Measurements from ENCODE around the gene ADAMTS2.
A peak's percentile ranks its signal among the peaks of the same experiment; 100 is the strongest.

Gene ADAMTS2

DNA sequence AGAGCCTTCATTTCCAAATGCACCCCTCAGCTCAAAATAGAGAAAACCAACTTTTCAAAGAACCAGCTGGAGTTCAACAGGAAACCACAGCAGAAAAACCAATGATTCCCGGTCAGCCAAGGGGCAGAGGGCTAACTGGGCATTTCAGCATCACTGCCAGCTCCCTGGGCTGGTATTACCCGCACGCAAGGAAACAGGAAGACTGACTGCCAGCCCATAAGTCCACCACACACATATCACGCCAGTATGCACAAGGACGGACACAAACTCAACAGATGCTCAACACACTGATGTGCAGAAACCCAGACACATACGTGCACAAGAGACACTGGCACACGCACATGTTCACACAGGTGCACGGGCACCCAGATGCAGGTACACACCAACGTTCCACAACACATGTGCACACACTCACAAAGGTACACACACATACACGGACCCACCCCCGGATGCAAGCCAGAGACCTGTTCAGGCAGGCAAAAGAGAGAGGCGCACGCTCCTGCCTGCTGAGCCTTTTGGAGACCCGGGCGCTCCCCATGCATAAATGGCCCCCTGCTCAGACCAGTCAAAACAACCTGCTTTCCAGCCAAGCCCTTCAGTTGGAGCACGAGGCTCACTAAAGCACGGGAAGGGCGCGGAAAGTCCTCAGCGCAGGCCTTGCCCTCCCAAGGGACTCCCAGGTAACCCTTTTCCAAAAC, 2.1 kb downstream of the ADAMTS2 start:
- H3K9ac ChIP-seq (ENCODE audit: low read depth, low read length) = peak overlapping the region; percentile 58
- H3K36me3 ChIP-seq (ENCODE audit: insufficient read depth, low read length) = no peaks in the 10 kb centered on the region
- H3K4me1 ChIP-seq (ENCODE audit: insufficient read depth, low read length) = peaks cover 4% of the 10 kb centered on the region; the same call in 1 of the 2 replicates
- H3K9me3 ChIP-seq (ENCODE audit: control insufficient read depth, insufficient read depth, low read length) = no peaks in the 10 kb centered on the region

DNA sequence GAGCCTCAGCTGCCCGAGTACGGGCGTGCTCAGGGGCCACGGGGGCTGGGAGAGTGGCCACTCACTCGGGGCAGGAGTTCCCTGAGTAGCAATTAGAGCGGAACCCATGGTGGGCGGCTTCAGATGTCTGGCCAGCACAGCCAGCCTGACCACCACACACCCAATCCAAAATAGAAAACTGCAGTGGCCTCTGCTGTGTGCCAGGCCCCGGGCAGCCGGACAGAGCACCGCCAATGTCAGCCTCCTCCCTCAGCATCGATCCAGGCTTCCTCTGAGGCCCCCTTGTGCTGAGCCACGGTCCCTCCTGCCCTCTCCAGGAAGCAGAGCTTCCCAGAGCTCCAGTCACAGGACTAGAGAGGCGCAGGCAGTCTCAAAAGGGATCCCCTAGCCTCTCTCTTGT, 2.7 kb downstream of the ADAMTS2 start:
- no peak overlapping the region for H3K9ac ChIP-seq (ENCODE audit: low read depth, low read length)

DNA sequence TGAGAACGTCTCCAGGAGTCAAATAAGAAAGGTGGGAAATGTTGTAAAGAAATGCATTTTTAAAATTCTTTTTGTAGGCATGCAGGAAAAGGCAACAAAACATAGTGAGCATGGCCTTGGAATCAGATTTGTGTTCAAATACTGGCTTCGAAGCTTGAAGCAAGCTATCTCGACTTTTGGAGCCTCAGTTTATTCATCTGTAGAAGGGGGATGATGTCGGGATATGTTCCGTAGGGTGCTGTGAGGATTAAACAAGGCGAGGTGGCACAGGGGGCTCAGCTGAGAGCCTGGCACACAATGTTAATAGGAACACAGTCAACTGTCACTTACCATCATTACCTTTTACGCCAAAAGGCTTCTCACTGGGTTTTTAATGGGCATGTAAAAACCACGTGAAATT, 4.8 kb downstream of the ADAMTS2 start:
- Histone ChIP-seq H3K9ac (ENCODE audit: low read depth, low read length) (no peak overlapping the region), H3K9me3 (ENCODE audit: control insufficient read depth, insufficient read depth, low read length) (no peaks in the 10 kb centered on the region), H3K4me1 (ENCODE audit: insufficient read depth, low read length) (peaks cover 4% of the 10 kb centered on the region; the same call in 1 of the 2 replicates), H3K36me3 (ENCODE audit: insufficient read depth, low read length) (no peaks in the 10 kb centered on the region)

More for the DNA sequence above, 2.7 kb downstream of the ADAMTS2 start:
- Histone ChIP-seq H3K9me3 (ENCODE audit: control insufficient read depth, insufficient read depth, low read length) (no peaks in the 10 kb centered on the region), H3K4me1 (ENCODE audit: insufficient read depth, low read length) (peaks cover 4% of the 10 kb centered on the region; the same call in 1 of the 2 replicates), H3K36me3 (ENCODE audit: insufficient read depth, low read length) (no peaks in the 10 kb centered on the region)

DNA sequence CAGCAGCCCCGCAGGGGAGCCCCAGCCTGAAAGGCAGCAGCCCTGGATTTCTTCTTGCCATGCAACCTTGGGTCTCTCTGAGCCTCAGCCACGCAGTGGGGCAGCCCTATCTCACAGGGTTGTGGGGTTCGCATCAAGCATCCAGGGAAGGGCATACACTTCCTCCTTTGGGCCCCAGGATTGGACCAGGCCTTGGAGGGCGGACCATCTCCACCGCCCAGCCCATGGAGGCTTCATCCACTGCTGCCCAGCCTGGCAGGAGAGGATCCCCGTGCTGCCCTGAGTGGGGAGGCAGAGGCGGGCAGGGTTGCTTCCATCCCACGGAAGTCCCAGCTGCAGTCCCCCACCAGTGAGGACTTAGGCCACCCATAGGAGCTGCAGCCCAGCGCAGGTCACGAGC, 5.3 kb downstream of the ADAMTS2 start:
- H3K9me3 ChIP-seq (ENCODE audit: control insufficient read depth, insufficient read depth, low read length) = no peaks in the 10 kb centered on the region
- no peak overlapping the region for H3K9ac ChIP-seq (ENCODE audit: low read depth, low read length)
- H3K4me1 ChIP-seq (ENCODE audit: insufficient read depth, low read length) = peaks cover 4% of the 10 kb centered on the region; the same call in 1 of the 2 replicates
- H3K36me3 ChIP-seq (ENCODE audit: insufficient read depth, low read length) = no peaks in the 10 kb centered on the region

DNA sequence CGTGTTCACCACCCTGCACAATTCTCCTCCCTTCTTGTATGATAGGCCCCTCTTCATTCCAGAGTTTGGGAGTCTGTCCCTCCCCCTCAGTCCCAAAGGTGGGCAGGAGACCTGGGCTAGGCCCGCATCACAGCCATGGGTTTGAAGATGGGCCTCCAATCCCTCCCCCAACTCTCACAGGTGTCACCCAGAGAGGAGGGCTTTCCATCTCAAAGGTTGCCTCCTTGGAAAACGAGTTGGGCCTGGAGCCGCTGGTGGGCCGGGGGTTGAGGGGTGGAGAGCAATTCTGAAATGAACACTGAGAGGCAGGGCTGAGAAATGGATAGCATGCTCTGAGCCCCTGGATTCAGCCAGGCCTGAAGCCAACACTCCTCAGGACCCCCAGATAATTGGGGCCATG, 6.2 kb downstream of the ADAMTS2 start:
- Histone ChIP-seq H3K9me3 (ENCODE audit: control insufficient read depth, insufficient read depth, low read length) (no peaks in the 10 kb centered on the region), H3K4me1 (ENCODE audit: insufficient read depth, low read length) (peaks cover 4% of the 10 kb centered on the region; the same call in 1 of the 2 replicates), H3K9ac (ENCODE audit: low read depth, low read length) (no peak overlapping the region), H3K36me3 (ENCODE audit: insufficient read depth, low read length) (no peaks in the 10 kb centered on the region)

DNA sequence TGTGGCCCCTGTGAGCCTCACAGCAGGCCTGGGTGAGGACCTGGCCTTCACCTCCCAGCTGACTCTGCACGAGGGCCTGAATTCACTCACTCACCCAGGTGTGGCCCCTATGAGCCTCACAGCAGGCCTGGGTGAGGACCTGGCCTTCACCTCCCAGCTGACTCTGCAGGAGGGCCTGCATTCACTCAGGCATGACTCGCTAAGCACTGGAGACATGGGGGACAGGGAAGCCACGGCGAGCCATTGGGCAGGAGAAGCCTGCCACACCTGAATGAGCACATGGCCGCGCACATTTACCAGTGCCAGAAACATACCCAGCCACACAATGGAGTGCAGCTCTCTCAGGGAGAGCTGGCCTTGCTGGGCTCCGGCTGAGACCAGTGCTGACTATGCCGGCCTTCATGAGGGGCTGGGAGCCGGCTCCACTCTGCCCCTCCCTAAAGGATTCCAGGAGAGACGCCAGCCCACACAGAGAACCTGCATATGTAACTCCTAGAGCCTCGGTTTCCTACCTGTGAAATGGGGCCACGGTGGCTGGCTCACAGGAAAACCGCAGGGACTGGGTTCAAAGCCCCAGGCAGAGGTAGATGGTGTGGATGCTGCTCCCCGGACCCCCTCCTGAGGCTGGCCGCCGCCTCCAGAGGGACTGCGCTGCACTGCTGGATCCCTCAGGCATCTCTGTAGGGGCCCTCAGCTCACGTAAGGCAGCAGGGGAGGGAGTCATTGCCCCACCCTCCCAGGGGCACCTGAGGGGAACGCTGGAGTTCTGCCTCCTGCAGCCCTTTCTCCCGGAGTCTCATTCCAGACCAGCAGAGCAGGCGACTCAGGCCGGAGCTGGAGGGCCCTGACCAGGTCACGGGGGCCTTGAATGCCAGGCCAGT, 7.2 kb downstream of the ADAMTS2 start:
- Histone ChIP-seq H3K4me1 (ENCODE audit: insufficient read depth, low read length) (peaks cover 2% of the 10 kb centered on the region; the same call in 1 of the 2 replicates), H3K9me3 (ENCODE audit: control insufficient read depth, insufficient read depth, low read length) (no peaks in the 10 kb centered on the region), H3K36me3 (ENCODE audit: insufficient read depth, low read length) (no peaks in the 10 kb centered on the region), H3K9ac (ENCODE audit: low read depth, low read length) (no peak overlapping the region)

DNA sequence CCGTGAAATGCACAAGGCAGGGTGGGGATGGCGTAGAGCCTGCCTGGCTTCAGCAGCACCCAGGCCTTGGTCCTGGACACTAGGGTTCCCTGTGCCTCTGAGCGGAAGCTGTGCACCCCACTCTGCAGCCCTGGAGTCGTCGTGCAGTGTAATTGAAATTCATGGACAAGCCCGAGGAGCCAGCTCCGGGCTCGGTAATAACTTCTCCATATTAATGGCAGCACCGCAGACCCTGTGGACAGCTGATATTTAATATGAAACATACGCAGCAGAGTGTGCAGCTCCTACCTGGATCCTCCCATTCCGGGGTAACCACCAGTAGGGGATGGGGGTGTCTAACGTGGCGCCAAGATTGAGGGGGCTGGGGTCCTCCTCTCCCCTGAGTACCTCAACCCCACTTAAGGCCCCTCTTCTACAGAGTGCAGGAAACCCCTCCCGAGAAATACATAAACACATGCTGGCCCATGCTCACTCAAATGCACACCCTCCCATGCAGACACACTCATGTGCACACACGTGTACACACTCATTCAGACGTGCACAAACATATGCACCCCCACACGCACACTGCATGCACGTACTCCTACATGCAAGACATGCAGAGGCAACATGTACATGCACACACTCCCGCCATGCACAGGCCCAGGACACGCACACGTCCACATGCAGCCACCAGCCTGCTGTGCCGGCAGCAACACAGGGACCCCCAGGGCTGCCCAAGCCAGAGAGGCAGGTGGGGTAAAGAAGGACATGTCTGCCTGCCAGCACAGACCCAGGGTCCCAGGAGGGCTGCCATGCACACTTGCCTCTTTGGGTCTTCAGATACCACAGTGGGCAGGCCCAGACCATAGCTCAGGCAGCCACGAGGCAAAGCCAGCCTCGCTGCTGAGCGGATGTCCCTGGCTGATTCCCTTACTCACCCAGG, 8.1 kb downstream of the ADAMTS2 start:
- Histone ChIP-seq H3K4me1 (ENCODE audit: insufficient read depth, low read length) (no peaks in the 10 kb centered on the region; the same call in 1 of the 2 replicates), H3K9me3 (ENCODE audit: control insufficient read depth, insufficient read depth, low read length) (no peaks in the 10 kb centered on the region), H3K36me3 (ENCODE audit: insufficient read depth, low read length) (no peaks in the 10 kb centered on the region), H3K9ac (ENCODE audit: low read depth, low read length) (no peak overlapping the region)

DNA sequence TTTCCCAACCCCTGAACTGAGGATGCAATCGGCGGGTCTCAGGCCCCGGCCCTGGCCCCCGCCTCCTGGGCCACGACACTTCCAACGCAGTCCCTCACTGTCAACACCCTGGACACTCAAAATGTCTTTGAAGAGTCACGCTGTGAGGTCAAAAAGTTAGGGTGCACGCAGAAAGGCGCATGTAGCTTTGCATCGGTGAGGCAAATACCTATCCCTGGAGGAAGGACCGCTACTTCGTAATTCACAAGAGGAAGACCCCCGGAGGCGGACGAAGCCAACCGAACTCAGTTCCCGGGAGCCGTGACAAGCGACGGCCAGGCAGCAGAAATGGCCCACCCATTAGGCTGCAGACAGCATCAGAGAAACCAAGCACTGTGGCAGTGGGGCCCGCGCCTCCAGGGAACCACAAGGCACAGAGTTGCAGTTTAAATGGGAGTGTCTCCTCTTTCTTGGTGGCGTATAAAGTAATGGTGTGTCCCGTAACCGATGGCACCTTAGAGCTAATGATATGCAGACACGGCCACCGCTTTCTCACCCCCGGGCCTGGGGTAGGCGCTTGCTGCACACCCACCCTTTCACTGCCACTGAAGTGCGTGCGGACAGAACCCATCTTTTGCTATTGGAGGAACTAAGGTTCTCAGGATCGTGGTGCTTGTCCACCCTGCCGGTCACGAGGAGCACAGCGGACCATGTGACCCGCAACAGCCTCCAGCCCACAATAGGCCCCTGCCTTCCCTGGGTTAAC, 9.0 kb downstream of the ADAMTS2 start:
- H3K9ac ChIP-seq (ENCODE audit: low read depth, low read length) = no peak overlapping the region
- H3K4me1 ChIP-seq (ENCODE audit: insufficient read depth, low read length) = no peaks in the 10 kb centered on the region; the same call in 1 of the 2 replicates
- no peaks in the 10 kb centered on the region for H3K36me3 ChIP-seq (ENCODE audit: insufficient read depth, low read length)
- no peaks in the 10 kb centered on the region for H3K9me3 ChIP-seq (ENCODE audit: control insufficient read depth, insufficient read depth, low read length)

DNA sequence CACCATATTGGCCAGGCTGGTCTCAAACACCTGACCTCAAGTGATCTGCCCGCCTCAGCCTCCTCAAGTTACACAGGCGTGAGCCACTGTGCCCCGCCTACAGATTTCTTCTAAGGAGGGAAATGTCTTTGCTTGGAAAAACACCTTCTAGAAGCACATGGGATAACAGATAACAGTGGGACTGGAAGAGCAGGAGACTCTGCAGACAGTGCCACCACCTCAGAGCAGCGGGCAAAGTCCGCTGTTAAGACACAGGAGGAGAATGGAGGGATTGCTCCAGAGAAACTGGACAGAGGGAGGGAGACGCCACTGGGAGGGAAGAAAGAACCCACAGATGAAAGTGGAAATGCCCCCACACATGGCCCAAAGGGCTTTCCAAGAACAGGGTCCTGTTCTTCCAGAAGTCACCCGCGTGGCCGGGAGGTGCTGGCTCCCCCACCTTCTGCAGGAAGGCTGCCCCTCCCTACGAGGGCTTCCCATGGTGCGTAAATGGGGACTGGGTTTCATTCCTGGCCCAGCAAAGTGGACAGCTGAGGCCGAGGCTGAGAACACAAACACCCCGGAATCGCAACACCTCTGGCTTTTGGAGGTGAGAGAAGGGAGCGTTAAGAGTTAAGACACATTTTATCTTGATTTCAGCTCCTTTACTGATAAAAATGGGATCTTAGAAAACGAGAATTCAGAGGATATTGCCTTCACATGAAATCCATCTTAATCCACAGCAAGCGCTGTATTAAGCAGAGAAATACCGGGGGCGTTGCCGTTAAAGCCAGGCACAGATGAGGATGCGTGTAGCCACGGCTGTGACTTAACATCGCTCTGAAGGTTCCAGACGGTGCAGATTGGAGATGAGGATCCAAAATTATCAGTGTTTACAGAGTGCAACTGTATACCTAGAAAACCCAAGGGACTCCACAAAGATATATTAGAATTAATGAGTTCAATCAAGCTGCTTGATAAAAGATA, 11.2 kb downstream of the ADAMTS2 start:
- H3K9ac ChIP-seq (ENCODE audit: low read depth, low read length) = no peak overlapping the region
- H3K9me3 ChIP-seq (ENCODE audit: control insufficient read depth, insufficient read depth, low read length) = no peaks in the 10 kb centered on the region
- H3K4me1 ChIP-seq (ENCODE audit: insufficient read depth, low read length) = no peaks in the 10 kb centered on the region; the same call in 1 of the 2 replicates
- no peaks in the 10 kb centered on the region for H3K36me3 ChIP-seq (ENCODE audit: insufficient read depth, low read length)

DNA sequence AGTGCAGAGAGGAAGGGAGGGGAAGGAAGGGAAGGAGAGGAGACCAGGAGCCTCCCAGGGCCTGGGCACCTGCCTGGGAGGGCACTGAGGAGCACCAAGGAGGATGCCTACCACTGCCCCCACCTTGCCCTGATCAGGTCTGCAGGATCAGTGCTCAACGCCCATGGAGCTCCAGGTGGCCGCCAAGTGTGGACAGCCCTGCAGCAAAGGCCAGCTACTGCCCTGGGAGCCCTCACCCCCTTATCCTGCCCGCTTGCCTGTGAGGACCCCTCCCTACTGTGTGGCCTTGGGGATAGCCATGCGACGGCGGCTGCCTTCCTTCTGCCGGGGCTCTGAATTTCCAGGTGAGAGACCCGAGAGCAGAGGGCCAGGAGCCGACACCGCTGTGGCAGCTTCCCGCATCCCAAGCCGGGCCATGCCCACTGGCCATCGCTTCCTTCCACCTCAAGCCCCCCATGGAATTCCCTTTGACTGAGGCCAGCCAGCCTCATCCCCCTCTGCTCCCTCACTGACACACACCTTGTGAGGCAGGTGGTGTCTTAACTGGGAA, 12.4 kb downstream of the ADAMTS2 start:
- Histone ChIP-seq H3K9ac (ENCODE audit: low read depth, low read length) (no peak overlapping the region), H3K36me3 (ENCODE audit: insufficient read depth, low read length) (no peaks in the 10 kb centered on the region), H3K9me3 (ENCODE audit: control insufficient read depth, insufficient read depth, low read length) (no peaks in the 10 kb centered on the region), H3K4me1 (ENCODE audit: insufficient read depth, low read length) (no peaks in the 10 kb centered on the region; the same call in 1 of the 2 replicates)

DNA sequence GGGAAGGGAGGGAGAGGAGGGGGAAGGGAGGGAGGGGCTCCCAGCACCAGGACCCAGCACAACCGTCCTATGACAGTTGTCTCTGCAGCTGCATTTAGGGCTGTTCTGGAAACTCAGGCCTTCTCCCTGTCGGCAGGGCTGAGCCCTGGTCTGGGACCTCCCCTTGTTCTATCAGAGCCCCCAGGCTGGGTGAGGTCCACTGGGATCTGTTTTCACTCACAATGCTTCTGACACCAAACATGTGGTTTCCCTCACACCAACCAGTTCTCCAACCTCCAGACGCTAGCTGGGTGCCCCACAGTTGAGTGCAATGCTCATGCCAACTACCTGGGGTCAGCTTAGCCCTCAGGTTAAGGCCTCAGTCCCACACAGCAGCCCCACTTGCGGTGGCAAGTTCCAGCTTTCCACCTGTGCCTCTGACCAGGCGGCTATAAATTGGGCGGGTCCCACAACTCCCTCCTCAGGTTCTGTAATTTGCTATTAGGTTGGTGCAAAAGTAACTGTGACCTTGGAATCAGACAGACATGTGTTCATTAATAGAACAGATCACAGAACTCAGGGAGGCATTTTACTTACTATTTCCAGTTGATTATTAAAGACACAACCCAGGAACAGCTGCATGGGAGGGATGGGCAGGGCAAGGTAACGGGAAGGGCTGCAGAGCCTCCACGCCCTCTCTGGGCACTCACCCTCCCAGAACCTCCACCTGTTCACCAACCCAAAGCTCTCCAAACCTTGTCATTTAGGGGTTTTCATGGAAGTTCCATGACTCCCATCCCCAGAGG, 13.5 kb downstream of the ADAMTS2 start:
- no peak overlapping the region for H3K9ac ChIP-seq (ENCODE audit: low read depth, low read length)
- no peaks in the 10 kb centered on the region; the same call in 1 of the 2 replicates for H3K4me1 ChIP-seq (ENCODE audit: insufficient read depth, low read length)
- H3K36me3 ChIP-seq (ENCODE audit: insufficient read depth, low read length) = no peaks in the 10 kb centered on the region
- H3K9me3 ChIP-seq (ENCODE audit: control insufficient read depth, insufficient read depth, low read length) = no peaks in the 10 kb centered on the region

All from ES-I3 (cell line).